ENCODE measurements around the gene ZNF561. TPM values are rescaled to one million over a fixed set of nuclear protein-coding genes. Genes with fewer than 3 reads are reported as not detected.
A peak's percentile ranks its signal among the peaks of the same experiment; 100 is the strongest.

Gene ZNF561
- total and polyA plus RNA-seq, 9 of the 15 experiments (the other 6 are each of a cell fraction or from before 2014, with no cell fraction given), result 13.9 to 34.9 (median 23.6) TPM

- no peak for TF ChIP-seq PRDM10 (IDR thresholded peaks at IDR 0.05; ENCODE audit: partially characterized antibody)
- TF ChIP-seq HOMEZ (CRISPR knock-in tag; IDR thresholded peaks at IDR 0.05), result no peak
- TF ChIP-seq ZNF282 (CRISPR knock-in tag; IDR thresholded peaks at IDR 0.05), result no peak
- no peak for TF ChIP-seq CLOCK (CRISPR knock-in tag; IDR thresholded peaks at IDR 0.05; ENCODE audit: borderline replicate concordance)
- TF ChIP-seq KAT8 (IDR thresholded peaks at IDR 0.05; ENCODE audit: low read depth), result no peak
- TF ChIP-seq KHSRP (IDR thresholded peaks at IDR 0.05), result no peak
- no peak for TF ChIP-seq RBBP5 (IDR thresholded peaks at IDR 0.05; ENCODE audit: borderline replicate concordance, insufficient read depth, low read length, poor library complexity, severe bottlenecking)
- peak; percentile 48; the same call in 1 of the 2 replicates for TF ChIP-seq DEAF1 (CRISPR knock-in tag; IDR thresholded peaks at IDR 0.05)
- TF ChIP-seq XRCC5 (IDR thresholded peaks at IDR 0.05; ENCODE audit: low read depth, low read length), result no peak
- no peak for TF ChIP-seq SREBF1 (IDR thresholded peaks at IDR 0.05; ENCODE audit: borderline replicate concordance, low read depth, low read length)
- no peak for TF ChIP-seq CTCFL (IDR thresholded peaks at IDR 0.05; ENCODE audit: borderline replicate concordance, insufficient read depth, low read depth, low read length, poor library complexity, severe bottlenecking)
- no peak for TF ChIP-seq YBX1 (IDR thresholded peaks at IDR 0.05)
- no peak for TF ChIP-seq FOXJ3 (CRISPR knock-in tag; IDR thresholded peaks at IDR 0.05)
- no peak for TF ChIP-seq NCOR1 (IDR thresholded peaks at IDR 0.05)
- no peak for TF ChIP-seq HDAC1 (IDR thresholded peaks at IDR 0.05)
- no peak for TF ChIP-seq ZKSCAN8 (CRISPR knock-in tag; IDR thresholded peaks at IDR 0.05)
Measured at GRCh38 chr19:9586764-9587163, 34.3 kb downstream of the ZNF561 start (continued).

All from K562 (cell line).